HL-60/S4 treated with phorbol 12-myristate 13-acetate at 8.2 ng/mL for 4 days and 3 days (cell line): Measurements from ENCODE around the gene CMIP.

Source experiments
- in situ Hi-C: fragments of 300-500 bp; cut with MboI; formaldehyde crosslinking; loops from 2 replicates; pipeline ENCODE4 v1.15.0; 2022; ENCODE audit warnings: low sequenced_read_pairs

Gene CMIP

GRCh38 chr16:81745704-81746558 lies 301.3 kb downstream of the CMIP start:
- in situ Hi-C loops = no loop called here

- in situ Hi-C loops = no loop called here
Measured at GRCh38 chr16:81746566-81746965, 302.0 kb downstream of the CMIP start.

GRCh38 chr16:81748476-81749198 lies 304.0 kb downstream of the CMIP start:
- in situ Hi-C loops = no loop called here

GRCh38 chr16:81752225-81752875 lies 307.7 kb downstream of the CMIP start:
- in situ Hi-C loops = no loop called here

- in situ Hi-C loops = no loop called here
Measured at GRCh38 chr16:81752876-81753227, 308.2 kb downstream of the CMIP start.

- in situ Hi-C loops = no loop called here
Measured at GRCh38 chr16:81754858-81755257, 310.2 kb downstream of the CMIP start.

GRCh38 chr16:81755915-81756614 lies 311.5 kb downstream of the CMIP start:
- in situ Hi-C loops = no loop called here

GRCh38 chr16:81756615-81757356 lies 312.2 kb downstream of the CMIP start:
- in situ Hi-C loops = no loop called here

GRCh38 chr16:81758376-81758775 lies 313.8 kb downstream of the CMIP start:
- in situ Hi-C loops = no loop called here
